ENCODE data around the gene CXXC4. TPM values are rescaled to one million over a fixed set of nuclear protein-coding genes. Genes with fewer than 3 reads are reported as not detected.

Gene CXXC4
- total RNA-seq, result 0.32 and 0.43 TPM in 2 replicates

GRCh38 chr4:104494822-104495559 is at the start of gene CXXC4:
Gene CXXC4 (minus strand): TSS chr4:104494894. CDS start chr4:104491802, 3,092 bp downstream.
- no peak for TF ChIP-seq CTCF (IDR thresholded peaks at IDR 0.05; ENCODE audit: insufficient read depth, low read depth, low read length)
- peak; percentile 38 for DNase-seq (ENCODE audit: low read depth)
- peak within 1 kb of the TSS; percentile 60 for H3K4me3 ChIP-seq (ENCODE audit: low read depth, low read length)

- DNase-seq (ENCODE audit: low read depth), result no peak
- TF ChIP-seq CTCF (IDR thresholded peaks at IDR 0.05; ENCODE audit: insufficient read depth, low read depth, low read length), result no peak
- no peak overlapping the region for H3K4me3 ChIP-seq (ENCODE audit: low read depth, low read length)
Measured at GRCh38 chr4:104533156-104533555, 38.5 kb upstream of the CXXC4 start.

GRCh38 chr4:104532677-104533076 is 38.0 kb upstream of the CXXC4 start:
- TF ChIP-seq CTCF (IDR thresholded peaks at IDR 0.05; ENCODE audit: insufficient read depth, low read depth, low read length), result no peak
- DNase-seq (ENCODE audit: low read depth), result no peak
- no peak overlapping the region for H3K4me3 ChIP-seq (ENCODE audit: low read depth, low read length)

DNA sequence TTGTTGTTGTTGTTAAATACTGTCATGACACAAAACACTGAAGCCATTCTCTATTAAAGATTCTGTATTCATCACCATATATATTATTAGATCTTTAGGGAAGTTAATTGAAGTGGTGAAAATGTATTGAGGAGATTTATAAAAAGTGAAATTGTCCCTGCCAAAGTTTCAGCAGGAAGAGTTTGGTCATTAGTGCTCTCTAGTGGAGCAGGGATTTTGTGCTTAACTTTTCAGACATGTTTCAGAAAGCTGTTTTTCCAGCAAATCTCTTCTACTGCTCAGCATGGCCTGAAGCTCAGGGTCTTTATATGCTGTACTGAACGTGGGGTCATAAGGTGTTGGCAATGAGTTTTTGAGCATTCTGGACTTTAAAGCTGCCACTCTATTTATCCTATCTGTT is 36.7 kb upstream of the CXXC4 start:
- H3K4me3 ChIP-seq (ENCODE audit: low read depth, low read length), result no peak overlapping the region
- DNase-seq (ENCODE audit: low read depth), result no peak
- no peak for TF ChIP-seq CTCF (IDR thresholded peaks at IDR 0.05; ENCODE audit: insufficient read depth, low read depth, low read length)

DNA sequence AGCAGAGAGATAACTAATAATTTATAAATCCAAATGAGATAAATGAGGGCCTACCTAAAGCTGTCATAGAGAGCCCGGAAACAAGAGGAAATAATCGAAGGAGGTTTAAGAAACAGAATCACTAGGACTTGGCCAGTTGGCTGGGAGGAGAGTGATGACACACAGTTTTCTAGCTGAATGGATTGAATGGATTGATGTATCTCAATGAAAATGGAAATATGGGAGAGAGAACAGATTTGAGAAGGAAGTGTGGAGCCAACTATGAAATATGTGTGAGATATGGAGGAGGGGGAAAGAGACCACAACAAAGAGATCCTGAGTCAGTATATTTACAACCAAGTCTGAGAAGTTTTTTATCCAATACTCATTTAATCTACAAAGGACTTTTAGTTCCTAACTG is 35.7 kb upstream of the CXXC4 start:
- H3K4me3 ChIP-seq (ENCODE audit: low read depth, low read length), result no peak overlapping the region
- no peak for DNase-seq (ENCODE audit: low read depth)
- TF ChIP-seq CTCF (IDR thresholded peaks at IDR 0.05; ENCODE audit: insufficient read depth, low read depth, low read length), result no peak

DNA sequence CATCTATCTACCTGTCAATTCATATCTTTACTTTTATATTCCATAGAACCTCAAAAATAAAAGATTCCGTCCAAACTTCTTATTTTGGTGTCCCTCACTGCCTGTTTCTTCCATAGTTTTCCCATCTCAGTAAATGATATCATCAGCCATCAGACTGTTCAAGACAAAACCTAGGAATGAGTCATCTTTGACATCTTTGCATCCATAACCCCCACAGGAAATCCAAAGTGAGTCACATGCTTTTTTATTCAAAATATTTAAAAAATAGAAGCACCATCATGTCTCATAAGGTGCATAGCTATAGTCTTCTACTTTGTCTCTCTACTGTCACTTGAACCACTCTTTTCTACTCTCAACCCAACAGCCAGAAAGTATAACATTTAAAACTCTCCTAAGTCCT is 29.9 kb upstream of the CXXC4 start:
- DNase-seq (ENCODE audit: low read depth), result peak; percentile 4
- TF ChIP-seq CTCF (IDR thresholded peaks at IDR 0.05; ENCODE audit: insufficient read depth, low read depth, low read length), result no peak

GRCh38 chr4:104524026-104524425 is 29.3 kb upstream of the CXXC4 start:
- no peak overlapping the region for H3K4me3 ChIP-seq (ENCODE audit: low read depth, low read length)
- no peak for TF ChIP-seq CTCF (IDR thresholded peaks at IDR 0.05; ENCODE audit: insufficient read depth, low read depth, low read length)
- no peak for DNase-seq (ENCODE audit: low read depth)

More for the DNA sequence above, 29.9 kb upstream of the CXXC4 start:
- H3K4me3 ChIP-seq (ENCODE audit: low read depth, low read length), result no peak overlapping the region

All from fibroblast of villous mesenchyme (primary cell).